ENCODE results near the gene FGF14.

DNA sequence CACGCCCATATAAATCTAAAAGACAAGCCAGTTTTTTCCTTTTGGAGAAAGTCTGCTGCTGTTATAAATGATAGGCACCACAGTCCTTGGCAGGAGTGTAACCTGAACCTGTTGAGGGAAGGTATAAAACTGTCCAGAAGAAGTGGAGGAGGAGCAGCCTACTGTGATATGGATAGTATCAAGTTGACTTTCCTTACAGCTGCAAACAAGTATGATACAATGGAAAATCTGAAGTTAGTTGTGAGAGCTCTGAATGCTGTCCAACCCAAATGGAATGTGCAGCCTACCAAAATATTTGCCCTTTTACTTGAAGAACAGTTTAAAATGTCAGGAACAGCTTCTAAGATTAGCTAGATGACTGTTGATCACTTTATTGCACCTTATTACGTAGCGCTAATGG is 399.6 kb downstream of the FGF14 start:
- TF ChIP-seq, protein P1, sequence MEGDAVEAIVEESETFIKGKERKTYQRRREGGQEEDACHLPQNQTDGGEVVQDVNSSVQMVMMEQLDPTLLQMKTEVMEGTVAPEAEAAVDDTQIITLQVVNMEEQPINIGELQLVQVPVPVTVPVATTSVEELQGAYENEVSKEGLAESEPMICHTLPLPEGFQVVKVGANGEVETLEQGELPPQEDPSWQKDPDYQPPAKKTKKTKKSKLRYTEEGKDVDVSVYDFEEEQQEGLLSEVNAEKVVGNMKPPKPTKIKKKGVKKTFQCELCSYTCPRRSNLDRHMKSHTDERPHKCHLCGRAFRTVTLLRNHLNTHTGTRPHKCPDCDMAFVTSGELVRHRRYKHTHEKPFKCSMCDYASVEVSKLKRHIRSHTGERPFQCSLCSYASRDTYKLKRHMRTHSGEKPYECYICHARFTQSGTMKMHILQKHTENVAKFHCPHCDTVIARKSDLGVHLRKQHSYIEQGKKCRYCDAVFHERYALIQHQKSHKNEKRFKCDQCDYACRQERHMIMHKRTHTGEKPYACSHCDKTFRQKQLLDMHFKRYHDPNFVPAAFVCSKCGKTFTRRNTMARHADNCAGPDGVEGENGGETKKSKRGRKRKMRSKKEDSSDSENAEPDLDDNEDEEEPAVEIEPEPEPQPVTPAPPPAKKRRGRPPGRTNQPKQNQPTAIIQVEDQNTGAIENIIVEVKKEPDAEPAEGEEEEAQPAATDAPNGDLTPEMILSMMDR (IDR thresholded peaks at IDR 0.05): no peak
- no peak for TF ChIP-seq EZH2 (IDR thresholded peaks at IDR 0.05; ENCODE audit: borderline replicate concordance, insufficient read depth, low read depth, low read length, poor library complexity, severe bottlenecking)

Data from B cell (primary cell).